ENCODE data around the gene PCSK4. TPM values are rescaled to one million over a fixed set of nuclear protein-coding genes. Genes with fewer than 3 reads are reported as not detected.
A peak's percentile ranks its signal among the peaks of the same experiment; 100 is the strongest.

Gene PCSK4
- total RNA-seq, 2 experiments from 2014 or later = 4.4 to 4.7 TPM

DNA sequence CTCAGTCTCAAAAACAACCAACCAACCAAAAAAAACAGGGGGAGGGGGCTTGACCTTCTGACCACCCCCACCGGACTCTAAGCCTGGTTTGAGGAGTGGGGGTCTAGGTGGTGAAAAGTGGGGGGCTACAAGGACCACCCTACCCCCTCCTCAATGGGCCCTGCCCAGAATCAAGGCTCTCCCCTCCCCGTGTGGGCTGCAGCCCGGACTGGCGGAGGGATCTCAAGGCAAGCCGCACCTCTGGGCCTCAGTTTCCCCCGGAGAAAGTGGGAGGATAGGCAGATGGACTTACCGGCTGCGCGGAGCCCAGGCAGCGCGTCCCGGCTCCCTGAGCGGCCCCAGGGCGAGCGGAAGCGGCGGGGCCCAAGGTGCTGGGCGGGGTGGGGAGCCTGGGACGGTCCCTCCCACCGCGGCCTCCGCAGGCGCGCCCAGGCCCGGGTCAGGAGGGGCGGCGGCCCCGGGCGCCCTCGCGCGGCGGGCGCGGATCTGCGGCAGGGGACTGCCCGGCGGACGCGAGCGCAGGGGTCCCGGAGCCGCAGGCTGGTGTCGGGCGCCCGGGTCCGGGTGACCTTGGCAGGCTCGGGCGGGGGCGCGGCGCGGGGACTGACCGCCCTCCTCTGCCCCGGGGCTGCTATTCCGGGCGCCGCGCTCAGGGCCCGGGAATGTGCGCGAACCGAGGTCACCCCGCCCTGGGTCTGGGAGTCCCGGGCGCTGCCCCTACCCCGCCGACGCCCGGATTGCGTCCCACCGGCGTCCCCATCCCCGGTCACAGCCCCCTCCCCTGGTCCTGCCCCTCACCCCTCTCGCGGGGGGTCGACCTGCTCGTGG lies 22.7 kb upstream of the PCSK4 start, which contains the start of gene ADAMTSL5:
Gene ADAMTSL5 (minus strand): TSS at position 349 of the 828 bp plus-strand sequence. CDS start 2,076 bp downstream, outside the sequence.
- intact Hi-C loops (cut with micrococcal nuclease) = no loop called here
- POLR2A ChIA-PET = no interaction called here
- Mint-ChIP-seq H3K9me3 (no peaks in the 10 kb centered on the region), H3K27ac (no peak within 1 kb of the TSS), H3K27me3 (peaks cover 10% of the 10 kb centered on the region), H3K4me3 (peak within 1 kb of the TSS; percentile 66), H3K36me3 (ENCODE audit: low read depth) (no peaks in the 10 kb centered on the region), H3K4me1 (ENCODE audit: low read depth) (peaks cover 9% of the 10 kb centered on the region)
- no peak for TF ChIP-seq CTCF (IDR thresholded peaks at IDR 0.05)
- ATAC-seq (peak; percentile 86), DNase-seq (peak; percentile 82)
- CTCF ChIA-PET = interaction anchor here (0.9 kb wide), 1 partner anchor 10 kb away, joined by 3 read pairs; no protein-coding TSS in a partner anchor

DNA sequence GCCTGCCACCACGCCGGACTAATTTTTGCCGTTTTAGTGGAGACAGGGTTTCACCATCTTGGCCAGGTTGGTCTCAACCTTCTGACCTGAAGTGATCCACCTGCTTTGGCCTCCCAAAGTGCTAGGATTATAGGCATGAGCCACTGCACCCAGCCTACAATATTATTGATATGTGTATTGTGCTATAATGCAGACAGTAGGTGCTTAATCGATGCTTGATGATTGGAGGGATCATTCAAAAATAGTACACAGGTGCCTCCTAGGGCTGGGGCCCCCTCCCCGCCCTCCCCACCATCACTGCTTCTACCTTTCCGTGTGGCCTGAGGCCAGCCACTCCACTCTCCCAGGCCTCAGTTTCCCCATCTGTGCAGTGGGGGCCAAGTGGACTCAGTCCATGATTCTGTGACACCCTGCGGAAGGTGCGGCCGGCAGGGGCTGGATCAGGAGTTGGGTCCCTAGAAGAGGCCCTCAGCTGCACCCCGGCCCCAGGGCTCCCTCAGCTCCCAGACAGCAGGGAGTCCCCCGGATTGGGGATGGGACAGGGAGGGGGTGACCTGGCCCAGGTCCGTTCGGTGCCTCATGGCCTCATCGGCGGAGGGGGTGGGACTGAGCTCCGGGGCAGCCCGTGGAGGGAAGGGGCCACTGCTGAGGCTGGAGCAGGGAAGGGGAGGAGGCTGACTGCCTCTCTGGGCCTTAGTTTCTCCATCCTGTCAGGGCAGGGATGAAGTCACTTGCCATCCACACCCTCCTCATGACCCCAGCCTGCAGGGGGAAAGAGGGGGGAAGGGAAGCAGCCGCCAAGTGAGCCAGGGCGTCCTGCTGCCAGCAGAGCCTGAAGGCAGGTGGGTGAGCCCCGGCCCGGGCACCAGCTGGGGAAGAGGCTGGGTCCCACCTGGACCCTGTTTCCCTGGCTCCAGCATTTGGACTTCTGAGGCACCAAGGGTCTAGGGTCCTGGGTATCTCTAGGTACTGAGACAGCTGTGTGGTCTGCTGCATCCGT lies 21.5 kb upstream of the PCSK4 start:
- Mint-ChIP-seq H3K4me3 (peak overlapping the region; percentile 66), H3K9me3 (no peaks in the 10 kb centered on the region), H3K36me3 (ENCODE audit: low read depth) (no peaks in the 10 kb centered on the region), H3K27ac (no peak overlapping the region), H3K27me3 (peaks cover 13% of the 10 kb centered on the region), H3K4me1 (ENCODE audit: low read depth) (peaks cover 13% of the 10 kb centered on the region)
- no peak for TF ChIP-seq CTCF (IDR thresholded peaks at IDR 0.05)
- ChIA-PET CTCF (interaction anchor here (0.7 to 0.9 kb wide), 2 partner anchors 9 to 35 kb away, joined by 3 read pairs; no protein-coding TSS in a partner anchor), POLR2A (interaction anchor here (0.6 kb wide), 1 partner anchor 18 kb away, joined by 3 read pairs; no protein-coding TSS in a partner anchor)
- no peak for DNase-seq
- intact Hi-C loops (cut with micrococcal nuclease) = no loop called here
- no peak for ATAC-seq

GRCh38 chr19:1510807-1511206 lies 20.7 kb upstream of the PCSK4 start:
- intact Hi-C loops (cut with micrococcal nuclease) = no loop called here
- no peak for DNase-seq
- ChIA-PET POLR2A (no interaction called here), CTCF (no interaction called here)
- no peak for TF ChIP-seq CTCF (IDR thresholded peaks at IDR 0.05)
- H3K36me3 Mint-ChIP-seq (ENCODE audit: low read depth) = no peaks in the 10 kb centered on the region
- peaks cover 13% of the 10 kb centered on the region for H3K4me1 Mint-ChIP-seq (ENCODE audit: low read depth)
- H3K4me3 Mint-ChIP-seq = no peak overlapping the region
- no peaks in the 10 kb centered on the region for H3K9me3 Mint-ChIP-seq
- ATAC-seq = no peak
- H3K27ac Mint-ChIP-seq = no peak overlapping the region
- H3K27me3 Mint-ChIP-seq = peaks cover 13% of the 10 kb centered on the region

DNA sequence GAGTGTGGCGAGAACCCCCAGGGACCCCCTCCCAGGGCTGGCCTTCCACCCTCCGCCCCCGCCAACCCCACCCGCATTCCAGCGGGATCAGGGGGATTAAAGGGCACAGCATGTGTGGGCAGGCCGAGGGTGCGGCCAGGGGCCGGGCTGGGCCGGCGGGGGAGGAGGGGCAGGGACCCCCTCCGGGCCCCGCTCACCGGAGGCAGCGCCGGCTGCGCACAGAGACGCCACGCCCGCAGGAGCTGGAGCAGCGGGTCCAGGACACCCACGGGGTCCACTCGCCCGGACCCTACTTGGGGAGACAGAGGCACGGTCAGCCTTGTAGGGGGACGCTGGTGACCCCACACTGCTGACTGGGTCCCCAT lies 20.3 kb upstream of the PCSK4 start:
- intact Hi-C loops (cut with micrococcal nuclease) = no loop called here
- H3K9me3 Mint-ChIP-seq = no peaks in the 10 kb centered on the region
- H3K27me3 Mint-ChIP-seq = peaks cover 14% of the 10 kb centered on the region
- no peaks in the 10 kb centered on the region for H3K36me3 Mint-ChIP-seq (ENCODE audit: low read depth)
- no peak for ATAC-seq
- POLR2A ChIA-PET = no interaction called here
- H3K4me1 Mint-ChIP-seq (ENCODE audit: low read depth) = peaks cover 13% of the 10 kb centered on the region
- no peak for TF ChIP-seq CTCF (IDR thresholded peaks at IDR 0.05)
- H3K27ac Mint-ChIP-seq = no peak overlapping the region
- CTCF ChIA-PET = no interaction called here
- H3K4me3 Mint-ChIP-seq = no peak overlapping the region
- DNase-seq = no peak
